HepG2 (cell line): ENCODE results near the gene LRP2. TPM values are rescaled to one million over a fixed set of nuclear protein-coding genes. Genes with fewer than 3 reads are reported as not detected.
A peak's percentile ranks its signal among the peaks of the same experiment; 100 is the strongest.

ENCODE experiments used
- ATAC-seq: fragments of 200-7000 bp; cut with Tn5 transposase; 3 replicates; pipeline ENCODE4 v1.9.1; 2020; ENCODE audit warnings: mild to moderate bottlenecking, moderate library complexity
- BruUV-seq: library from RNA; stranded (reverse); fragments of 400-500 nt; replicated peaks from 2 replicates; lab custom pipeline; 2021; lab: Mats Ljungman, UMichigan
- CTCF ChIA-PET: fragments of 300-600 bp; formaldehyde crosslinking; extraction: SDS; loops from one replicate; lab custom pipeline; 2021; ENCODE audit warnings: low total read pairs, inconsistent platforms, low intra/inter-chr PET ratio; lab: Yijun Ruan, JAX
- POLR2A ChIA-PET: fragments of 350-600 bp; sonication (Branson Sonifier 250); formaldehyde crosslinking; loops from one replicate; lab custom pipeline; 2020; ENCODE audit warnings: antibody characterized with exemption, inconsistent platforms; lab: Yijun Ruan, JAX
- DNase-seq: peaks from one replicate; pipeline ENCODE4 v3.0.0-alpha.2; 2015; ENCODE audit warnings: low spot score
- FAIRE-seq: peaks from 3 replicates; lab custom pipeline; 2011; peaks lifted over from hg19 to GRCh38; lab: Jason Lieb, UNC
- H2AFZ ChIP-seq: one replicate; pipeline ENCODE4 v1.6.1; 2011; ENCODE audit warnings: low read length, inconsistent platforms
- H3K27ac ChIP-seq: fragments of 300-600 bp; 3 replicates; pipeline ENCODE4 v1.8.0; 2011; ENCODE audit warnings: mixed run types, mild to moderate bottlenecking, mixed read lengths, low read length, inconsistent platforms; ENCODE audit not compliant: insufficient read depth; ENCODE audit errors: extremely low read length
- H3K27me3 ChIP-seq, 2 experiments: fragments of 200-600 bp in 1 of 2; 2 replicates in 1 of 2; 3 replicates in 1 of 2; pipeline versions ENCODE4 v1.6.0 to v1.8.0; 2011; ENCODE audit warnings: low read length in 2 of 2, mild to moderate bottlenecking in 2 of 2, moderate library complexity in 2 of 2, inconsistent platforms in 1 of 2; ENCODE audit not compliant: insufficient read depth in 2 of 2, control insufficient read depth in 1 of 2
- H3K36me3 ChIP-seq, 2 experiments: fragments of 200-600 bp in 1 of 2; replicated peaks in 1 of 2; 2 replicates in 1 of 2; 3 replicates in 1 of 2; pipeline versions ENCODE4 v1.5.1 to v1.8.0; 2011; ENCODE audit warnings: low read length in 2 of 2, inconsistent platforms in 1 of 2; ENCODE audit not compliant: insufficient read depth in 2 of 2, control insufficient read depth in 1 of 2
- H3K4me1 ChIP-seq: 2 replicates; pipeline ENCODE4 v1.5.1; 2012; ENCODE audit warnings: low read length, inconsistent platforms; ENCODE audit not compliant: insufficient read depth
- H3K4me2 ChIP-seq: 2 replicates; pipeline ENCODE4 v1.6.0; 2011; ENCODE audit warnings: low read depth, low read length, inconsistent platforms
- H3K4me3 ChIP-seq, 3 experiments: fragments of 200-600 bp in 1 of 3; sonication (generic), shearing (Covaris generic) in 1 of 3; replicated peaks in 1 of 3; 2 replicates each; pipeline ENCODE4 v1.5.1; 2011 to 2016; ENCODE audit warnings: low read length in 3 of 3, inconsistent platforms in 2 of 3, low read depth in 2 of 3, mild to moderate bottlenecking in 2 of 3, control low read depth in 1 of 3, mixed read lengths in 1 of 3; ENCODE audit not compliant: insufficient read depth in 1 of 3
- H3K79me2 ChIP-seq: one replicate; pipeline ENCODE4 v1.6.1; 2011; ENCODE audit warnings: low read length, inconsistent platforms; ENCODE audit not compliant: insufficient read depth
- H3K9ac ChIP-seq: 2 replicates; pipeline ENCODE4 v1.6.0; 2011; ENCODE audit warnings: mild to moderate bottlenecking, low read depth, low read length, inconsistent platforms; ENCODE audit not compliant: insufficient read depth
- H3K9me3 ChIP-seq: 2 replicates; pipeline ENCODE4 v1.5.1; 2012; ENCODE audit warnings: mild to moderate bottlenecking, low read length
- H4K20me1 ChIP-seq: 2 replicates; pipeline ENCODE4 v1.6.0; 2011; ENCODE audit warnings: inconsistent platforms, mild to moderate bottlenecking, low read length, moderate library complexity; ENCODE audit not compliant: insufficient read depth
- ELF1 ChIP-seq: sonication (generic); formaldehyde crosslinking; IDR thresholded peaks from 2 replicates; pipeline ENCODE4 v1.4.0; 2020; ENCODE audit warnings: missing genetic modification reagents
- ELF3 ChIP-seq: IDR thresholded peaks from 2 replicates; pipeline ENCODE4 v1.6.1; 2016; ENCODE audit warnings: missing genetic modification reagents, missing compliant biosample characterization
- FOSL2 ChIP-seq: sonication (generic); formaldehyde crosslinking; IDR thresholded peaks from 2 replicates; pipeline ENCODE4 v1.4.0; 2020; ENCODE audit warnings: missing genetic modification reagents
- NFATC3 ChIP-seq: sonication (generic); formaldehyde crosslinking; IDR thresholded peaks from 2 replicates; pipeline ENCODE4 v1.5.1; 2020; ENCODE audit warnings: mild to moderate bottlenecking, missing genetic modification reagents
- RAD21 ChIP-seq: fragments of 450-650 bp; formaldehyde crosslinking; IDR thresholded peaks from 2 replicates; pipeline ENCODE4 v1.5.0; 2020; ENCODE audit warnings: mild to moderate bottlenecking
- SMC3 ChIP-seq: IDR thresholded peaks from 2 replicates; pipeline ENCODE4 v1.6.1; 2011; ENCODE audit warnings: low read length, improper control_type of control experiment
- STAG1 ChIP-seq: sonication (generic); formaldehyde crosslinking; IDR thresholded peaks from 2 replicates; pipeline ENCODE4 v1.4.0; 2020; ENCODE audit warnings: missing genetic modification reagents
- TSC22D2 ChIP-seq: sonication (generic); formaldehyde crosslinking; IDR thresholded peaks from 2 replicates; pipeline ENCODE4 v1.5.1; 2020; ENCODE audit warnings: missing genetic modification reagents, mild to moderate bottlenecking, borderline replicate concordance
- XRCC5 ChIP-seq: fragments of 200-400 bp; formaldehyde crosslinking; optimal IDR thresholded peaks from 2 replicates; pipeline ENCODE3; 2017; ENCODE audit warnings: mild to moderate bottlenecking, low read length
- WGBS: methylation state at CpG from one replicate; pipeline ENCODE4 v1.1.6; 2017; ENCODE audit warnings: low lambda C conversion rate; 5-methylcytosine and 5-hydroxymethylcytosine counted together
- in situ Hi-C: cut with HindIII; loops from 2 replicates; pipeline ENCODE4 v1.10.0; 2017; ENCODE audit warnings: low pct_unique_long_range_greater_than_20kb; ENCODE audit not compliant: extremely low pct_ligation_motif_present
- intact Hi-C: fragments of 100-400 bp; cut with micrococcal nuclease; formaldehyde crosslinking; loops from one replicate; pipeline ENCODE4 v1.10.0; 2022; ENCODE audit not compliant: unreplicated experiment
- polyA plus RNA-seq, 8 experiments: library from polyadenylated mRNA; depleted of rRNA in 3 of 8; stranded (reverse) in 7 of 8; unstranded in 1 of 8; fragments of >200 nt; fragmentation: Illumina TruSeq in 4 of 8; extraction: Trizol in 4 of 8; gene quantifications; 2 replicates each; pipeline versions ENCODE4 v1.2.1 to v1.2.3, GENCODE V29; 2011 to 2016; ENCODE audit warnings: low read depth in 4 of 8, missing spikeins in 1 of 8, mixed read lengths in 1 of 8; ENCODE audit not compliant: insufficient read depth in 1 of 8
- total RNA-seq, 5 experiments: library from RNA; depleted of rRNA; stranded (reverse); fragments of >200 nt; fragmentation: Illumina TruSeq; extraction: Trizol; gene quantifications; 2 replicates each; pipeline ENCODE4 v1.2.3, GENCODE V29; 2016; ENCODE audit warnings: low read depth in 1 of 5
- TF ChIP-seq, protein P1 (sequence below): sonication (generic); formaldehyde crosslinking; IDR thresholded peaks from 2 replicates; pipeline ENCODE4 v1.5.0; 2020; ENCODE audit warnings: mild to moderate bottlenecking, missing genetic modification reagents, moderate library complexity
- TF ChIP-seq, protein P2 (sequence below): sonication (generic); formaldehyde crosslinking; IDR thresholded peaks from 2 replicates; pipeline ENCODE4 v1.5.1; 2020; ENCODE audit warnings: mild to moderate bottlenecking, moderate library complexity, missing genetic modification reagents

Gene LRP2
- total and polyA plus RNA-seq, 2 of the 13 experiments (the other 11 are each of a cell fraction or from before 2014, with no cell fraction given), result 0.03 to 0.15 TPM

DNA sequence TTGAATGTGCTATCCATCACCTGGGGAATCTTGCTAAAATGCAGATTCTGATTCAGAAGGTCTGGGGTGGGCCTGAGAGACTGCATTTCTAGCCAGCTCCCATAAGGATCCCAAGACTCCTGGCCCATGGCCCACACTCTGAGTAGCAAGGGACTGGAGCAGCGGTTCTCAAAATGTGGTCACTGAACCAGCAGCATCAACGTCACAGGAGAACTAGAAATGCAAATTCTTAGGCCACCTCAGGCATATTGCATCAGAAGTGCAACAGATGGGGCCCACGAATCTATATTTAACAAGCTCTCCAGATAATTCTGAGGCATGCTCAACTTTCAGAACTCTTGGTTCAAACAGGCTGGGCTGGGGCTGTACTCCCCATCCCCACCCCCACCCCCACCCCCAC is 218.3 kb downstream of the LRP2 start:
- Histone ChIP-seq H4K20me1 (no peaks in the 10 kb centered on the region), H2AFZ (no peak overlapping the region), H3K27me3 (peaks cover 3 to 20% of the 10 kb centered on the region in 2 experiments; a peak in 4 of 5 replicates), H3K27ac (no peak overlapping the region), H3K4me1 (no peaks in the 10 kb centered on the region), H3K4me2 (no peak overlapping the region), H3K36me3 (no peaks in the 10 kb centered on the region), H3K9ac (no peak overlapping the region), H3K79me2 (no peaks in the 10 kb centered on the region), H3K4me3 (no peak overlapping the region), H3K9me3 (no peaks in the 10 kb centered on the region)
- CTCF ChIA-PET, result no interaction called here
- intact Hi-C loops (no loop called here), in situ Hi-C loops (loop anchor here (5.0 to 10.0 kb wide), 2 partner anchors 37 to 179 kb away; no protein-coding TSS in a partner anchor)
- no TSS peak for BruUV-seq
- DNase-seq, result no peak
- no peak for FAIRE-seq
- no peak for TF ChIP-seq TSC22D2
- POLR2A ChIA-PET, result no interaction called here
- 6% methylated on average over 3 of the region's 3 CpGs for WGBS
- no peak for ATAC-seq

DNA sequence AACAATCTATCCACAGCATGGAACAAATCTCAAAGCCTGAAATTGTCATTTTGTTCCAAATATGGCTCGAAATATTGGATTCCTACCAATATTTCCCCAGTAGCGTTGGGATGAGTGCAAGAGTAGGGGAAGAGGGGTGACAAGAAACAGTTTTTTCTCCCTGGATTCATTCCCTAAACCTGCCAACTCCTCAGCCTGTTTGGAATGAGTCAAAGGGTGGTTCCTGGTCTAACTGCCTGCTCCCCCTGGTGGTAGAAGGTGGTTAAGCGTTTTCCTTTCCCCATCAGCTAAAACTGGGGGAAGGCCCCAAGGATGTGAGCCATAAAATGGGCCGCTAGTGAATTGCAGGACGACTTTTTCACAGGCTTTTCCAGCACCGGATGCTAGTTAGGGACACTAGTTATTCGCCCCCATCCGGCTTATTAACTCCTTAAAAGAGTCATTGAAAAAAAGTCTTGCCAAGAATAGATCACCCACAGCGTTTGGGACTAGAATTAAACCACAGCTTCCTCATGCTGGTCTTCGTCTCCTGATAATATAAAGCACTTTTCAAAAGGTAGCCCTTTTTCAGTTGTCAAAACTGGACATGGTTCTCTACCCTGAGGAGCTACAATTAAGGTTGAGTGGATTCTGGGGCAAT is 220.5 kb downstream of the LRP2 start:
- Histone ChIP-seq H3K9me3 (no peaks in the 10 kb centered on the region), H3K4me3 (no peak overlapping the region), H4K20me1 (no peaks in the 10 kb centered on the region), H2AFZ (no peak overlapping the region), H3K27me3 (peaks cover 3 to 20% of the 10 kb centered on the region in 2 experiments; a peak in 4 of 5 replicates), H3K4me2 (no peak overlapping the region), H3K27ac (no peak overlapping the region), H3K9ac (no peak overlapping the region), H3K4me1 (no peaks in the 10 kb centered on the region), H3K79me2 (no peaks in the 10 kb centered on the region), H3K36me3 (no peaks in the 10 kb centered on the region)
- in situ Hi-C loops, result loop anchor here (5.0 to 10.0 kb wide), 2 partner anchors 35 to 177 kb away; no protein-coding TSS in a partner anchor
- DNase-seq, result peak; percentile 46
- BruUV-seq, result no TSS peak
- WGBS, result 4% methylated on average over 10 of the region's 10 CpGs
- peak; percentile 92 for ATAC-seq
- CTCF ChIA-PET, result interaction anchor here (0.6 to 2.7 kb wide), 2 partner anchors 29 to 32 kb away, joined by 3 to 32 read pairs; no protein-coding TSS in a partner anchor
- TF ChIP-seq, protein P1, sequence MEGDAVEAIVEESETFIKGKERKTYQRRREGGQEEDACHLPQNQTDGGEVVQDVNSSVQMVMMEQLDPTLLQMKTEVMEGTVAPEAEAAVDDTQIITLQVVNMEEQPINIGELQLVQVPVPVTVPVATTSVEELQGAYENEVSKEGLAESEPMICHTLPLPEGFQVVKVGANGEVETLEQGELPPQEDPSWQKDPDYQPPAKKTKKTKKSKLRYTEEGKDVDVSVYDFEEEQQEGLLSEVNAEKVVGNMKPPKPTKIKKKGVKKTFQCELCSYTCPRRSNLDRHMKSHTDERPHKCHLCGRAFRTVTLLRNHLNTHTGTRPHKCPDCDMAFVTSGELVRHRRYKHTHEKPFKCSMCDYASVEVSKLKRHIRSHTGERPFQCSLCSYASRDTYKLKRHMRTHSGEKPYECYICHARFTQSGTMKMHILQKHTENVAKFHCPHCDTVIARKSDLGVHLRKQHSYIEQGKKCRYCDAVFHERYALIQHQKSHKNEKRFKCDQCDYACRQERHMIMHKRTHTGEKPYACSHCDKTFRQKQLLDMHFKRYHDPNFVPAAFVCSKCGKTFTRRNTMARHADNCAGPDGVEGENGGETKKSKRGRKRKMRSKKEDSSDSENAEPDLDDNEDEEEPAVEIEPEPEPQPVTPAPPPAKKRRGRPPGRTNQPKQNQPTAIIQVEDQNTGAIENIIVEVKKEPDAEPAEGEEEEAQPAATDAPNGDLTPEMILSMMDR, result peak; percentile 84
- TF ChIP-seq, protein P2, sequence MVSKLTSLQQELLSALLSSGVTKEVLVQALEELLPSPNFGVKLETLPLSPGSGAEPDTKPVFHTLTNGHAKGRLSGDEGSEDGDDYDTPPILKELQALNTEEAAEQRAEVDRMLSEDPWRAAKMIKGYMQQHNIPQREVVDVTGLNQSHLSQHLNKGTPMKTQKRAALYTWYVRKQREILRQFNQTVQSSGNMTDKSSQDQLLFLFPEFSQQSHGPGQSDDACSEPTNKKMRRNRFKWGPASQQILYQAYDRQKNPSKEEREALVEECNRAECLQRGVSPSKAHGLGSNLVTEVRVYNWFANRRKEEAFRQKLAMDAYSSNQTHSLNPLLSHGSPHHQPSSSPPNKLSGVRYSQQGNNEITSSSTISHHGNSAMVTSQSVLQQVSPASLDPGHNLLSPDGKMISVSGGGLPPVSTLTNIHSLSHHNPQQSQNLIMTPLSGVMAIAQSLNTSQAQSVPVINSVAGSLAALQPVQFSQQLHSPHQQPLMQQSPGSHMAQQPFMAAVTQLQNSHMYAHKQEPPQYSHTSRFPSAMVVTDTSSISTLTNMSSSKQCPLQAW (CRISPR knock-in tag), result peak; percentile 20; the same call in 1 of the 2 replicates
- TF ChIP-seq RAD21 (CRISPR knock-in tag) (0 out of 2 replicates have a peak, but pooled peaks have one; percentile 13), ELF1 (no peak), NFATC3 (CRISPR knock-in tag) (no peak), STAG1 (CRISPR knock-in tag) (peak; percentile 47), XRCC5 (peak; percentile 90), ELF3 (CRISPR knock-in tag) (0 out of 2 replicates have a peak, but pooled peaks have one; percentile 21), SMC3 (peak; percentile 89), FOSL2 (CRISPR knock-in tag) (peak; percentile 73)
- intact Hi-C loops, result loop anchor here (1.0 to 2.0 kb wide), 2 partner anchors 33 to 181 kb away; no protein-coding TSS in a partner anchor
- POLR2A ChIA-PET, result interaction anchor here (0.6 kb wide), 1 partner anchor 278 kb away, joined by 3 read pairs; no protein-coding TSS in a partner anchor
- peak; percentile 94 for FAIRE-seq
